Cerebellar nuclear complex (tissue), 1 donor: Measurements from ENCODE around the gene CWH43.
"Not testable (repeated sequence)": the region's sequence is repeated elsewhere in the genome, so short reads cannot be mapped to it uniquely, and the experiment has no call there.

Experiments
- DNase-seq, 2 experiments: peaks; one replicate each; lab custom pipeline; 2025; lab: John Stamatoyannopoulos, UW

CWH43 gene

DNA sequence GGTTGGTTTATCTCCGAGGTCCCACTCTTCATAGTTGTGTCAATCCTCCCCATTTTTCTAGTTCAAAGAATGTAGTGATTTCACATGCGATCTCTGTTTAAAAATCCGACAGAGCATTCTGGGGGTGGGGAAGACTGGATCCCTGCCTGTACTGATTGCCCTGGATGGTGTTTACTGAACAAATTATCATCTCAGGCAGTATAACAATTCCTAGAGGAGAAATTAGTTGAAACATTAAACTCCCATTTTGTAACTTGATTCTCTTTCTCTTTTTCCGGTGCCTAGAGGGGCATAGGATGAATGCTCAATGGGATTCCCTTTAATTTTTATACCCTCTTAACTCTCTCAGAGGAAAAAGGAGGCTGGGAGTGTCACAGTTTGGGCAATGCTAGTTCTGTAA, 10.0 kb upstream of the CWH43 start:
- DNase-seq = no peak

GRCh38 chr4:48979914-48980579, 6.0 kb upstream of the CWH43 start:
- no peak for DNase-seq

DNA sequence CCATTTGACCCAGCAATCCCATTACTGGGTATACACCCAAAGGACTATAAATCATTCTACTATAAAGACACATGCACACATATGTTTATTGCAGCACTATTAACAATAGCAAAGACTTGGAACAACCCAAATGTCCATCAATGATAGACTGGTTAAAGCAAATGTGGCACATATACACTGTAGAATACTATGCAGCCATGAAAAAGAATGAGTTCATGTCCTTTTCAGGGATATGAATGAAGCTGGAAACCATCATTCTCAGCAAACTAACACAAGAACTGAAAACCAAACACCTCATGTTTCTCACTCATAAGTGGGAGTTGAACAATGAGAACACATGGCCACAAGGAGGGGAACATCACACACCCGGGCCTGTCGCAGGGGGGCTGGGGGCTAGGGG, 2.1 kb upstream of the CWH43 start:
- not testable (repeated sequence) for DNase-seq

GRCh38 chr4:48985602-48985975, 486 bp upstream of the CWH43 start:
- DNase-seq = no peak

DNA sequence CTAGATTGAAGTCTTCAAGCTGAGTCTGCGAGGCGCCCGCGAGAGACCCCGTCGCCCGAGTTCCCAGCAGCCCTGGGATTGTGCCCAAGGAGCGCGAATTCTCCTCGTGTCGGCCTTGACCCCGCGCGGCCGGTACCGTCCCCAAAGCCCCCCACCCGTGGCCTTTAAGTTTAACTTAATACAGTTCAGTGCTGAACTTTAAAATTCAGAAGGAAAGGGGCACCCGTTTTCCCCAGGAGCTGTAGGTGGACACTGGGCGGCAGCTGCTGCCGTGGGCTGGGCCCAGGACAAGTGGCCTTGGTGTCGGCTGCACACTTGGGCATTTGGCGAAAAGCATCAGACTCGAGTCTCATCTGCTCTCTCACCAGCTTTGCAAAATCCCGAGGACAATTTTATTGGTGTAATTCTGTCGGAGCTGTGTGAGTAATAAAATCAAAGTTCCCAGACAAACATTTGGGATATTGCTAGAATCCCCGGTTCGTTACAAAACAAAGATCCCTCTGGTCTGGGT, 634 bp downstream of the CWH43 start:
- DNase-seq = no peak

DNA sequence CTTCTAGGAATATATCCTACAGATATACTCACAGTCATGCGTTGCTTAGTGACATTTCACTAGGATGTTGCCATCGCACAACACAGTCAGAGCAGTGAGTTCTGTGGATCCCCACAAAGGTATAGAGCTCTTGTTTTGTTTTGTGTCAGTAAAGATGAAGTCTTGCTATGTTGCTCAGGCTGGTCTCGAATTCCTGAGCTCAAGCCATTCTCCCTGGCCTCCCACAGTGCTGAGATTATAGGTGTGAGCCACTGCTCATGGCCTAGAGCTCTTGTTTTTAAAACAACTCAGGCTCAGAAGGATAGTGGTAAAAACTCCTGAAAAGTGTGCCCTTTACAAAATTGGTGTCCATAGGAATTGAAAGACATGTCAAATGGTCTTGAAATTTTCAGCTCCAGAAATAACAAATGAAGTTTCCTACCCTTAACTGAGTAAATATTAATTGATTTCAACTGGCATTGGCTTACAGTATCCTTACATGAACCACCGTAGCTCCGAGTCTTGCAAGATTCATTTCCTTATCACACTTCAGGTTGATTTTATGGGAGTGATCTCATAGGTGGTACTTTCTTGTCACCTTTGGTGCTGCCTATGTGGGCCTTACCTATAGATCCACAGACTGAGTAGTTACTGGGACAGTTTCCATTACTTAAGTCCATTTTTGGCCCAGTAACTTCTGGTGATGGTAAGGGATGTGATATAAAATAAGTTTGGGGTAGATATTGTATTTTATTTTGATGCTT, 3.6 kb downstream of the CWH43 start:
- DNase-seq = no peak

GRCh38 chr4:48991357-48991756, 5.3 kb downstream of the CWH43 start:
- DNase-seq = no peak

DNA sequence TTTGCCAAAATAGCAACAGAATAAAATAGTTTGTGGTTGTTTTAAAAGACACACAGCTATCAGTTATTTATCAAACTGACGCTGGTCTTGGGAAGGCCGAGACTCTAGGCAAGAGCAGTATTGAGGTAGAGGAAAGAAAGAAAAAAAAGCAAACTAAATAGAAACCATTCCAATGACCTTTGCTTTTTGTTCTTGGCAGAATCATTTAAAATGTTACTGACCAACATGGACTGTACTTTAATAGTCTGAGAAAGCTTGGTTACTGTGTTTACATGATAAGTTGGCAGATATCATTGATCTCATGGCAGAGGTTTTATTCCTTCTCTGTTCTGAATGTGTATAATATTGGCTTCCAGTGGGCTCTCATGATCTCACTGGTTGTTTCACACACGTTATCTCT, 11.9 kb downstream of the CWH43 start:
- DNase-seq = no peak

GRCh38 chr4:48998440-48998839, 12.4 kb downstream of the CWH43 start:
- DNase-seq = no peak

- DNase-seq = no peak
Measured at GRCh38 chr4:49000806-49001205, 14.7 kb downstream of the CWH43 start.

GRCh38 chr4:49002931-49003330, 16.9 kb downstream of the CWH43 start:
- DNase-seq = no peak

GRCh38 chr4:49018718-49019295, 32.7 kb downstream of the CWH43 start:
- no peak for DNase-seq

GRCh38 chr4:49032440-49033161, 46.5 kb downstream of the CWH43 start:
- no peak for DNase-seq

DNA sequence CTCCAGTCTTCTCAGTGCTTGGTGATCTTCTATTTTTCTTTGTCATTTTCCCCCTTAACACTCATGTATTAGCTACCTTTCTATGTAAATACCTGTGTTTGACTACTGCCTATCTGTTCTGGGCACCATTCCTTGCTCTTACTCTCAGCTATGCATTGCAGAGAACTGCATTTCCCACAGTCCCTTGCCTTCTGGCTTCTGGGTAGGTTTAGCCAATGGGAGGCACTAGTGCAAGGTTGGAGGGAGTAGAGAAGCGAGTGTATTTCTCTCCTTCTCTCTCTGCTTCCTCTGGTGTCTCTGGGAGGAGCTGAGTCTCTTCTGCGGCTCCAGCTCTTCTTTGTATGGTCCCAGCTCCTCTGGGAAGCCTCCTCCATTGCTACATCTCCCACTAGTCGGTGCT, 50.5 kb downstream of the CWH43 start:
- DNase-seq = no peak

- DNase-seq = no peak
Measured at GRCh38 chr4:49044270-49044669, 58.2 kb downstream of the CWH43 start.

GRCh38 chr4:49058306-49058705, 72.2 kb downstream of the CWH43 start:
- DNase-seq = no peak

DNA sequence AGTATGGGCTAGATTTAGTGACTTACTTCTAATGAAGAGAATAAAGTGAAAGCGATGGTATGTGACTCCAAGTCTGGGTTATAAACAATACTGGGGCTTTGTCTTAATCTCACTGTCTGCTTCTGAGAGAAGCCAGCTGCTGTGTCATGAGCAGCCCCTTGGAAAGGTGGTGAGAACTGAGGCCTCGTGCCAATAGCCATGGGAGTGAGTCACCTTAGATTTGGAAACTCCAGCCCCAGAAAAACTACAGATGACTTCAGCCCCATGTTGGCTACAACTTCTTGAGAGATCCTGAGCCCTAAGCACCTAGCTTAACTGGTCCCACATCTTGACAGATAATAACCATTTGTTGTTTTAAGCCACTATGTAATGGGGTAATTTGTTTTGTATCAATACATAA, 77.6 kb downstream of the CWH43 start:
- no peak for DNase-seq

GRCh38 chr4:49072196-49072595, 86.1 kb downstream of the CWH43 start:
- DNase-seq = not testable (repeated sequence)

GRCh38 chr4:49091883-49092282, 105.8 kb downstream of the CWH43 start:
- DNase-seq = not testable (repeated sequence)

DNA sequence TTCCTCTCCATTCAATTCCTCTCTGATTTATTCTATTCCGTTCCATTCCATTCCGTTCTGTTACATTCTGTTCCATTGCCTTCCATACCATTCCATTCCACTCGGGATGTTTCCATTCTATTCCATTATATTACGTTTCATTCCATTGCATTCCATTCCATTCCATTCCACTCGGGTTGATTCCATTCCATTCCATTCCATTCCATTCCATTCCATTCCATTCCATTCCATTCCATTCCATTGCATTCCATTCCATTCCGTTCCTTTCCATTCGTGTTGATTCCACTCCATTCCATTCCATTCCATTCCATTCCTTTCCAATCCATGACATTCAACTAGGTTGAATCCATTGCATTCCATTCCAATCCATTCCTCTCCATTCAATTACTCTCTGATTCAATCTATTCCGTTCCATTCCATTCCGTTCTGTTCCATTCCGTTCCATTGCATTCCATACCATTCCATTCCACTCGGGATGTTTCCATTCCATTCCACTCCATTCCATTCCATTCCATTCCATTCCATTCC, 106.6 kb downstream of the CWH43 start:
- not testable (repeated sequence) for DNase-seq

DNA sequence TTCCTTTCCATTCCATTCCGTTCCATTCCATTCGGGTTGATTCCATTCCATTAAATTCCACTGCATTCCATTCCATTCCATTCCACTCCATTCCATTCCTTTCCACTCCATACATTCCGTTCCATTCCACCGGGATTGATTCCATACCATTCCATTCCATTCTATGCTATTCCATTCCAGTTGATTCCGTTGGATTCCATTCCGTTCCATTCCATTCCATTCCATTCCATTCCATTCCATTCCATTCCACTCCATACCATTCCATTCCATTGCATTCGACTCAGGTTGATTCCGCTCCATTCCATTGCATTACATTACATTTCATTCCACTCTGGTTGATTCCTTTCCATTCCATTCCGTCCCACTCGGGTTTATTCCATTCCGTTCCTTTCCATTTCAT, 110.1 kb downstream of the CWH43 start:
- DNase-seq = not testable (repeated sequence)

DNA sequence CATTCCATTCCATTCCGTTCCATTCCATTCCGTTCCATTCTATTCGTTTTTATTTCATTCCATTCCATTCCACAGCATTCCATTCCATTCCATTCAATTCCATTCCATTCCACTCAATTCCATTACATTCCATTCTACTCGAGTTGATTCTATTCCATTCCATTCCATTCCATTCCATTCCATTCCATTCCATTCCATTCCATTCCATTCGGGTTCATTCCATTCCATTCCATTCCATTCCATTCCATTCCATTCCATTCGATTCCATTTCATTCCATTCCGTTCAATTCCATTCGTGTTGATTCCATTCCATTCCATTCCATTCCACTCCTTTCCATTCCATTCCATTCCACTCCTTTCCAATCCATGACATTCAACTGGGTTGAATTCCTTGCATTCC, 110.6 kb downstream of the CWH43 start:
- not testable (repeated sequence) for DNase-seq
